Ovary (tissue), 9 donors: ENCODE results near the gene CFAP73. TPM values are rescaled to one million over a fixed set of nuclear protein-coding genes. Genes with fewer than 3 reads are reported as not detected.

Experiments used
- DNase-seq, 5 donors: peaks; one replicate each; pipeline ENCODE4 v3.0.0-alpha.2; 2019 to 2020
- H3K27ac ChIP-seq, 2 donors: fragments of 200-600 bp; one replicate each; pipeline versions ENCODE4 v1.5.1 to v1.8.0; 2019 to 2022
- H3K27me3 ChIP-seq: fragments of 200-600 bp; one replicate; pipeline ENCODE4 v1.8.0; 2022
- H3K36me3 ChIP-seq: fragments of 200-600 bp; sonication (generic); one replicate; pipeline ENCODE4 v1.5.1; 2019
- H3K4me1 ChIP-seq: one replicate; pipeline ENCODE4 v1.8.1; 2013; ENCODE audit warnings: mild to moderate bottlenecking, moderate library complexity; ENCODE audit not compliant: insufficient read depth
- H3K4me3 ChIP-seq: fragments of 200-600 bp; sonication (generic); one replicate; pipeline ENCODE4 v1.5.1; 2017
- H3K9me3 ChIP-seq, 2 donors: fragments of 200-600 bp in 1 of 2; sonication (generic) in 1 of 2; one replicate each; pipeline versions ENCODE4 v1.5.1 to v1.8.1; 2013 to 2019; ENCODE audit warnings: mild to moderate bottlenecking in 1 of 2, moderate library complexity in 1 of 2
- EP300 ChIP-seq: sonication (generic); formaldehyde crosslinking; IDR thresholded peaks from one replicate; pipeline ENCODE4 v1.6.1; 2017; ENCODE audit warnings: antibody characterized with exemption
- POLR2A ChIP-seq: fragments of 450-650 bp; IDR thresholded peaks from one replicate; pipeline ENCODE4 v1.6.1; 2017; ENCODE audit warnings: antibody characterized with exemption, mild to moderate bottlenecking, moderate library complexity
- WGBS, 3 donors: extraction: QIAGEN DNeasy Blood & Tissue Kit in 1 of 3; methylation state at CpG; one replicate each; pipeline versions ENCODE4 v1.1.5 to v1.1.7; 2013 to 2017; 5-methylcytosine and 5-hydroxymethylcytosine counted together
- intact Hi-C, 4 donors: fragments of 100-400 bp; cut with DNase I; formaldehyde crosslinking; loops; one replicate each; pipeline versions ENCODE4 v1.11.0 to v1.15.1; 2022 to 2023
- microRNA-seq, 3 donors: library from miRNA; unstranded; fragments of <30 nt; microRNA quantifications; one replicate each; pipeline versions ENCODE4 to v1.2.0, GENCODE V29; 2019 to 2020
- polyA plus RNA-seq, 2 donors: library from polyadenylated mRNA; stranded (reverse); fragments of 200-250 nt in 1 of 2; fragments of 350-450 nt in 1 of 2; fragmentation: Illumina TruSeq in 1 of 2; extraction: RNeasy Lipid Tissue Mini Kit (QIAGEN cat#74804) in 1 of 2; gene quantifications; one replicate each; pipeline ENCODE4 v1.2.3, GENCODE V29; 2013 to 2014
- small RNA-seq: library from RNA; depleted of rRNA; stranded (forward); fragments of <200 nt; gene quantifications from one replicate; pipeline ENCODE3, GENCODE V24; 2016
- total RNA-seq, 7 donors: library from RNA; depleted of rRNA in 2 of 7; stranded (reverse); fragments of >200 nt in 2 of 7; fragmentation: NEBNext Ultra II Directional in 3 of 7; extraction: Animal tissue kit (Norgen Biotek cat#: 25700) in 3 of 7; gene quantifications; one replicate each; pipeline versions ENCODE4 v1.1.0 to v1.2.4, GENCODE V29; 2016 to 2023
- TF ChIP-seq, protein P1 (sequence below), 3 donors: fragments of 450-650 bp in 2 of 3; fragments of 200-600 bp in 1 of 3; IDR thresholded peaks; one replicate each; pipeline versions ENCODE4 v1.5.1 to v1.8.0; 2016 to 2022; ENCODE audit warnings: antibody characterized with exemption in 3 of 3, mild to moderate bottlenecking in 1 of 3
- donor health status: DM: no; HTN: no; CAD: no; lungs with moderate emphysema.
- donor health status: DM: no; HTN: no; CAD: no.
- donor health status: Bipolar disorder and iron deficiency.
- donor health status: DM: yes; HTN: yes; CAD: no.
- donor health status: DM: no; HTN: no; CAD: no.
- donor health status: DM: yes; HTN: yes; CAD: no.

Gene CFAP73
- total and polyA plus RNA-seq, 9 donors: 0.15 to 38.3 (median 1.5) TPM; not detected in 3

DNA sequence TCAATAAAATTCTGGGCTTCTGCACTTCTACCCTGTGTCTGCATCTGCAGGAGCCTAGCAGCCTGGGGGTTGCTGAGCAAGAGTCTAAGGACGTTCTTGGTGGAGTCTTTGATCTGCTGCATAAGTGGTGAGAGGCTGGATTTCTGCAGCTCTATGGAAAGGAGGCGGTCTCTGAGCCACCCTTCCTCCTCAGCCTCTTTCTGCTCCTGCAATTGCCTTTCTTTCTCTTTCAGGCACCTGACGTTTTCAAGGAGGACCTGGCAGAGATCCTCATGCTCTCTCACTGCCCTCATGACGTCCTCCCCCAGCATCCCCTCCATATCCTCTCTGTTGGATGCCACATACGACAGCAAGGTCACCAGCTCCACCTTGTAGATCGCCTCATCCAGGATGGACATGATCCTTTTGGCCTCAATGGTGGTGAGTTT lies 58.1 kb downstream of the CFAP73 start:
- intact Hi-C loops: no loop called here
- 76 to 85% (median 84%) methylated on average over 6 of the region's 6 CpGs for WGBS, 3 donors
- no peak for DNase-seq

GRCh38 chr12:113208041-113208934 lies 58.8 kb downstream of the CFAP73 start:
- intact Hi-C loops: no loop called here
- Histone ChIP-seq H3K27ac (no peak overlapping the region), H3K4me1 (peaks cover 2% of the 10 kb centered on the region), H3K4me3 (no peak overlapping the region), H3K36me3 (no peaks in the 10 kb centered on the region), H3K27me3 (no peaks in the 10 kb centered on the region), H3K9me3 (no peaks in the 10 kb centered on the region)
- 88 to 90% (median 89%) methylated on average over 10 of the region's 10 CpGs for WGBS, 3 donors
- no peak for DNase-seq
- TF ChIP-seq POLR2A (no peak), EP300 (no peak)
- TF ChIP-seq, protein P1, sequence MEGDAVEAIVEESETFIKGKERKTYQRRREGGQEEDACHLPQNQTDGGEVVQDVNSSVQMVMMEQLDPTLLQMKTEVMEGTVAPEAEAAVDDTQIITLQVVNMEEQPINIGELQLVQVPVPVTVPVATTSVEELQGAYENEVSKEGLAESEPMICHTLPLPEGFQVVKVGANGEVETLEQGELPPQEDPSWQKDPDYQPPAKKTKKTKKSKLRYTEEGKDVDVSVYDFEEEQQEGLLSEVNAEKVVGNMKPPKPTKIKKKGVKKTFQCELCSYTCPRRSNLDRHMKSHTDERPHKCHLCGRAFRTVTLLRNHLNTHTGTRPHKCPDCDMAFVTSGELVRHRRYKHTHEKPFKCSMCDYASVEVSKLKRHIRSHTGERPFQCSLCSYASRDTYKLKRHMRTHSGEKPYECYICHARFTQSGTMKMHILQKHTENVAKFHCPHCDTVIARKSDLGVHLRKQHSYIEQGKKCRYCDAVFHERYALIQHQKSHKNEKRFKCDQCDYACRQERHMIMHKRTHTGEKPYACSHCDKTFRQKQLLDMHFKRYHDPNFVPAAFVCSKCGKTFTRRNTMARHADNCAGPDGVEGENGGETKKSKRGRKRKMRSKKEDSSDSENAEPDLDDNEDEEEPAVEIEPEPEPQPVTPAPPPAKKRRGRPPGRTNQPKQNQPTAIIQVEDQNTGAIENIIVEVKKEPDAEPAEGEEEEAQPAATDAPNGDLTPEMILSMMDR (IDR thresholded peaks at IDR 0.05): no peak

More for the DNA sequence above, 58.1 kb downstream of the CFAP73 start:
- Histone ChIP-seq H3K4me1 (peaks cover 2% of the 10 kb centered on the region), H3K4me3 (no peak overlapping the region), H3K27ac (no peak overlapping the region), H3K9me3 (no peaks in the 10 kb centered on the region), H3K27me3 (no peaks in the 10 kb centered on the region), H3K36me3 (no peaks in the 10 kb centered on the region)
- TF ChIP-seq EP300 (no peak), POLR2A (no peak)
- TF ChIP-seq, protein P1 (IDR thresholded peaks at IDR 0.05): no peak

Small RNAs within 50 kb of the gene (microRNA-seq; reads per million reads assigned to microRNA genes)
- 0 reads per million in 3 donors for gene MIR7106

Small RNAs within 50 kb of the gene (small RNA-seq; reads per million reads assigned to genes)
- gene MIR7106: not detected
- not detected for gene RF00019

Other genes starting within 250 kb of the CFAP73 start
- gene OAS1, start 242.8 kb upstream of the CFAP73 start, total RNA-seq: 10 to 100 TPM in 2 of 7 donors, 1 to 10 TPM in 5; 5.2 to 14.8 (median 7.5) TPM
- 10 to 100 TPM; 12.1 to 47.5 TPM for gene OAS1, start 242.8 kb upstream of the CFAP73 start, polyA plus RNA-seq
- 10 to 100 TPM in 2 of 7 donors, 1 to 10 TPM in 5; 2.3 to 12.6 (median 7.6) TPM for gene OAS3, start 211.2 kb upstream of the CFAP73 start, total RNA-seq
- gene OAS3, start 211.2 kb upstream of the CFAP73 start, polyA plus RNA-seq: 10 to 100 TPM in 1 of 2 donors, 1 to 10 TPM in 1; 8.1 to 26.2 TPM
- gene OAS2, start 171.2 kb upstream of the CFAP73 start, total RNA-seq: 1 to 10 TPM; 1.4 to 6.2 (median 2.9) TPM
- gene OAS2, start 171.2 kb upstream of the CFAP73 start, polyA plus RNA-seq: 10 to 100 TPM in 1 of 2 donors, 1 to 10 TPM in 1; 5.6 to 57.0 TPM
- gene DTX1, start 93.0 kb upstream of the CFAP73 start, total RNA-seq: 1 to 10 TPM in 4 of 7 donors, under 1 TPM in 3; 0.56 to 5.5 (median 1.5) TPM
- gene DTX1, start 93.0 kb upstream of the CFAP73 start, polyA plus RNA-seq: 1 to 10 TPM; 2.1 to 2.4 TPM
- gene RASAL1, start 14.0 kb upstream of the CFAP73 start, total RNA-seq: 1 to 10 TPM in 4 of 7 donors, under 1 TPM in 1, not detected in 2; 0.36 to 5.1 (median 1.3) TPM
- gene RASAL1, start 14.0 kb upstream of the CFAP73 start, polyA plus RNA-seq: under 1 TPM; 0.05 to 0.42 TPM
- 10 to 100 TPM; 54.0 to 77.5 (median 71.4) TPM for gene DDX54, start 35.8 kb downstream of the CFAP73 start, total RNA-seq
- 10 to 100 TPM; 10.8 to 42.4 TPM for gene DDX54, start 35.8 kb downstream of the CFAP73 start, polyA plus RNA-seq
- gene RITA1, start 36.0 kb downstream of the CFAP73 start, total RNA-seq: 10 to 100 TPM; 13.6 to 19.4 (median 15.4) TPM
- gene RITA1, start 36.0 kb downstream of the CFAP73 start, polyA plus RNA-seq: 10 to 100 TPM in 1 of 2 donors, 1 to 10 TPM in 1; 6.8 to 11.0 TPM
- 10 to 100 TPM; 29.8 to 65.6 (median 54.8) TPM for gene TPCN1, start 71.7 kb downstream of the CFAP73 start, total RNA-seq
- 10 to 100 TPM; 28.0 to 40.3 TPM for gene TPCN1, start 71.7 kb downstream of the CFAP73 start, polyA plus RNA-seq
- 100 to 1,000 TPM in 3 of 7 donors, 10 to 100 TPM in 4; 36.9 to 117 (median 88.0) TPM for gene SLC8B1, start 185.4 kb downstream of the CFAP73 start, total RNA-seq
- 10 to 100 TPM; 61.0 to 72.9 TPM for gene SLC8B1, start 185.4 kb downstream of the CFAP73 start, polyA plus RNA-seq
- 100 to 1,000 TPM in 1 of 7 donors, 10 to 100 TPM in 6; 31.5 to 101 (median 81.9) TPM for gene PLBD2, start 208.9 kb downstream of the CFAP73 start, total RNA-seq
- gene PLBD2, start 208.9 kb downstream of the CFAP73 start, polyA plus RNA-seq: 100 to 1,000 TPM in 1 of 2 donors, 10 to 100 TPM in 1; 45.0 to 135 TPM